DMS114 treated with DMSO at 0.1 percent for 48 hours (cell line): ENCODE data around the gene TPBG.
"Not testable (repeated sequence)": the region's sequence is repeated elsewhere in the genome, so short reads cannot be mapped to it uniquely, and the experiment has no call there.

Experiments used
- DNase-seq: peaks from one replicate; lab custom pipeline; 2025; ENCODE audit not compliant: unreplicated experiment; lab: John Stamatoyannopoulos, UW

The TPBG gene

GRCh38 chr6:82374516-82374915 is 10.9 kb downstream of the TPBG start:
- DNase-seq, result no peak

DNA sequence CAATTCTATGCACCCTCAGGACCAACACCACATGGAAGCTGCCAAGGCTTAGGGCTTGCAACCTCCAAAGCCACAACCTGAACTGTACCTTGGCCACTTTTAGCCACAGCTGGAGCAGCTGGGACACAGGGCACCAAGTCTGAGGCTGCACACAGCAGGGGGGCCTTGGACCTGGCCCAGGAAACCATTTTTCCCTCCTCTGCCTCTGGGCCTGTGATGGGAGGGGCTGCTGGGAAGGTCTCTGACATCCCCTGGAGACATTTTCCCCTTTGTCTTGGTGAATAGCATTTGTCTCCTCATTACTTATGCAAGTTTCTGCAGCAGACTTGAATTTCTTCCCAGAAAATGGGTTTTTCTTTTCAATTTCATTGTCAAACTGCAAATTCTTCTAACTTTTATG is 13.0 kb downstream of the TPBG start:
- no peak for DNase-seq

DNA sequence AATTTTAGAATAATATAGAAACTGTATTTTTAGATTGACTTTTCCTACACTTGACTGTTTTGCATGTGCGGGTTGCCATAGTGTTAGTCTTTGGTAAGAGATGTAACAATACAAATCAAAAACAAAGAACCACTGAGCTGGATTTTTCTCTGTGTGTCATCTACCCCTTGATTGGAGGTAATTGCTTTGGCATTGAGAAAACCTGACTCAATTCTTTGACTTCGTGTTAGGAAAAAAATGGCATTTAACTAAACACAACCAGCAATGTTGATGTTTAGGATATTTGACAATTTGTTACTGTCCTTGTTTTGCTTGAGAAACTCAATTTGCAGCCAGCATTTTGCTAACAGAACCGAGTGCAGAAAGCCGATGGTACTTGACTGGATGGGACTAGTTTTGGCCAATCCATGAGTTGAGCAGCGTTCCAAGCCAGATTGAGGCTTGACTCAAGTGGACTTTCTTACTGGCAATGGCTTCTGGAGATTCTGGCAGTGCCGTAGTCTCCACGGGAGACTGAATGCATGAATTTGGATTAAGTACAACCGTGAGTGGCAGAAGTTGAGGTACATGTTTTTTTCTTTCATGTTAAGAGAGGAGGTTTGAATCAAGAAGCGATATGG is 17.1 kb downstream of the TPBG start:
- no peak for DNase-seq

DNA sequence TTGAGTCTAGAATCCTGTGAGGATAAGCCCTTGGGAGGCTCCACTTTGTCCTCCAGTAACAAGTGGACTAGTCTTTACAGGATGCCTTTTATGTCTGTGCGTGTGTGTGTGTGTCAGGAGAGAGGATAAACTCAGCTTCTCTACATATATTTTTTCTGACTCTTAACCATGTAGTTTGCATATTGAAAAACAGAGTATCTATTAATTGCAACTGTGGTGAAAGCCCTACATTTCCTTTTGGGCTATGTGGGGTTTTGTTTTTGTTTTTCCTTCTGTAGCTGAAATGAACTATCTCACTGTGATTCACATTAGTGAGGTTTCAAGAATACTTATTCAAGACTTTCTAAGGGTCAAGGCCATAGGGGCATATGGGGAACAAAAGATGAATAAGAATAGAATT is 17.7 kb downstream of the TPBG start:
- no peak for DNase-seq

DNA sequence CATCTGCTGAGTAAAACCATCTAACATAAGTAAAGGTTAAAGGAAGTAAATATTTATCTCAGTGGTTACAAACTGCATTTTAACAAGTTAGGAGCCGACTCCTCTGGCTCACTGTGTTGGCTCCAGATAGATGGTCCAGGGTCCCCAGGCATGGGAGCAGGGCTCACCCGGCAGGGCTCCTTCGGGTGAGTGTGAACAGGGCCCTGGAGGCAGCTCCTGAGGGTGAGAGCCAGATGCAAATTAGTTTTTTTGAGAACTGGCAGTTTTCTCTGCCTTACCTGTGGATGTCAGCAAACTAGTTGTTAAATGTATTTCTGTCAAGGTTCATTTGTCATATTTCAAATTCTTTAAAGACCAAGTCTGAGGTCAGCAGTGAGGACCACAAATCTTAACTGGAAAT is 21.5 kb downstream of the TPBG start:
- DNase-seq, result no peak

DNA sequence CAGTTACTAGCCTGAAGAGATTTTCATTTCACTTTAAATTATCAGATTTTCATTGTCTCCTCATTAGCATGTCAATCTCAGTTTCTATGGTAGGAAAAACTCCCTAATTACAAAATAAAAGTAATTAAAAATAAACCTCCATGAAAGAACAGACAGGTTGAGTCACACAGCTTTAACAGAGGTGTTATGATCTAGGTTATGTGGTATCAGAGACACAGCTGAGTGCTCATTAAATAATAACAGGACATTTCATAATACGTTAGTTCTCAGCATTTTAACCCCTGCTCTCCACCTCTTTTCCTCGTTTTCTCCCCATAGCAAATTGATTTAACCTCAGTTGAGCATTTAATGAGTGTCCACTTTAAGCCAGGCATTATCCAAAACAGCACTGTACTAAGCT is 21.9 kb downstream of the TPBG start:
- no peak for DNase-seq

GRCh38 chr6:82385961-82386360 is 22.3 kb downstream of the TPBG start:
- DNase-seq, result no peak

DNA sequence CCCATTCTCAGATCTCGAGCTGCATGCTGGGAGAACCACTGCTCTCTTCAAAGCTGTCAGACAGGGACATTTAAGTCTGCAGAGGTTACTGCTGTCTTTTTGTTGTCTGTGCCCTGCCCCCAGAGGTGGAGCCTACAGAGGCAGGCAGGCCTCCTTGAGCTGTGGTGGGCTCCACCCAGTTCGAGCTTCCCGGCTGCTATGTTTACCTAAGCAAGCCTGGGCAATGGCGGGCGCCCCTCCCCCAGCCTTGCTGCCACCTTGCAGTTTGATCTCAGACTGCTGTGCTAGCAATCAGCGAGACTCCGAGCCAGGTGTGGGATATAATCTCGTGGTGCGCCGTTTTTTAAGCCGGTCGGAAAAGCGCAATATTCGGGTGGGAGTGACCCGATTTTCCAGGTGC is 31.2 kb downstream of the TPBG start:
- not testable (repeated sequence) for DNase-seq

GRCh38 chr6:82396964-82397751 is 33.5 kb downstream of the TPBG start:
- no peak for DNase-seq

DNA sequence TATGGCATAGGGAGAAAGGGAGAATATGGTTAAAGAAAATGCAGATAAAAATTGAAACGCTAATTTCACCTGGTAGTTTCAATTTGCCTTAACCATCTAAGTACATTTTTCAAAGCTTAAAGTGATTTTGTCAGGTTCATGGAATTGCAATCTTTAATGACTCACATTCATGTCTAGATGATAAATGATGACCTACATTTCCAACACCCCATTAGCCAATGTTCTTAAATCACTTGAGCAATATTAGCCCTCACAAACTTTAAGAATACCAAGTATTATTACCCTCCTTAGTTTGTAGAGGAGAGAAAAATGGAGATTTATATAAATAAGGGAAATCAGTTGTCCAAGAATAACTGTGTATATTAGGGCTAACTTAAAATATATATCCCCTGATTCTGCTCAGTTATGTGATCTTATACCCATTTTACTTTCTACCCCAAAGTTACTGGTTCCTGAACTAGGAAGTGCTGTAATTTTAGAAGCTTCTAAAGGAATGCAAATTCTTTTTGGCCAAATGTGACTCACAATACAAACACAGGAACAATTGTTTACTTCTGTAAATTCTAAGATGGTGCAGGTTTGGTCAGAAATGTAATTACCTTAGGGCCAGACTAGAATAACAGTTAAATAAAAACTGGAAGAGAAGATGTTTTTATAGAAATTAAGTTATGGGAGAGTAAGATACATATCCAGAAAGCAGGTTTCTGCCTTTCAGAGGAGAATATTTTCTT is 34.5 kb downstream of the TPBG start:
- no peak for DNase-seq

GRCh38 chr6:82408952-82409431 is 45.4 kb downstream of the TPBG start:
- no peak for DNase-seq

- DNase-seq, result no peak
Measured at GRCh38 chr6:82410151-82410648, 46.6 kb downstream of the TPBG start.

DNA sequence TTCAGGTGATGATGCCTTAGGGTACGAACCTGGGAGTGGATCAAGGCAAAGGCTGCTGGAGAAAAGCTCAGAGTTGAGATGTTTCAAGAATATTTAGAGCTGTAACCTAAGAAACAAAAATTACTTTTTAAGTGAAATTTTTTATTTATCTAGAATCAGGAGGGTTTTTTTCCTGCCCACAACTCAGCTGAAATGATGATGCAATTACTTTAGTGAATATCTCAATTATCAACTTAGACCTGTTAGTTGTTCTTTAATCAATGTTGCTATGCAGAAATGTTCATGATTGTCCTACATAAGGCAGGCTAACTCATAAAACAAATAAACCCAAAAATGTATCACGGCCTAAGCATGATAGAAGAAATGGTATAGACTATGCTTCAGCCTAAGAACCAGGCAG is 50.3 kb downstream of the TPBG start:
- DNase-seq, result no peak

GRCh38 chr6:82415820-82416219 is 52.2 kb downstream of the TPBG start:
- no peak for DNase-seq

GRCh38 chr6:82416346-82416745 is 52.7 kb downstream of the TPBG start:
- no peak for DNase-seq
